Measurements from ENCODE around the gene TNNC1. TPM values are rescaled to one million over a fixed set of nuclear protein-coding genes. Genes with fewer than 3 reads are reported as not detected.

TNNC1 gene
- total and polyA plus RNA-seq, 2 donors (not counting 1 experiment from before 2014, with no cell fraction given): 1.1 to 5.4 TPM

GRCh38 chr3:52469001-52469400, 15.2 kb upstream of the TNNC1 start:
- no peak overlapping the region for H3K27ac ChIP-seq (ENCODE audit: low read length in 2 of 2)
- H3K4me1 ChIP-seq (ENCODE audit: control insufficient read depth in 2 of 2, insufficient read depth in 2 of 2, low read length in 2 of 2): no peaks in the 10 kb centered on the region
- no peak overlapping the region for H3K9ac ChIP-seq (ENCODE audit: low read length)
- no peak overlapping the region for H2AFZ ChIP-seq (ENCODE audit: insufficient read depth, low read depth, low read length, poor library complexity, severe bottlenecking)
- POLR2A ChIA-PET: no interaction called here
- no peaks in the 10 kb centered on the region for H3K27me3 Mint-ChIP-seq
- peaks cover 7 to 49% of the 10 kb centered on the region in 2 experiments for H3K36me3 ChIP-seq (replicated peaks in 1 of 2; ENCODE audit: control extremely low read depth in 1 of 2, control insufficient read depth in 1 of 2, extremely low read depth in 1 of 2, insufficient read depth in 2 of 2, low read length in 1 of 2)
- ATAC-seq (ENCODE audit: low read depth) (no peak), DNase-seq (no peak)
- intact Hi-C loops (cut with micrococcal nuclease): no loop called here
- H3K79me2 ChIP-seq (ENCODE audit: control insufficient read depth, insufficient read depth, low read length): peaks cover 21% of the 10 kb centered on the region
- CTCF ChIA-PET: interaction anchor here (1.6 kb wide), 1 partner anchor 8 kb away, joined by 4 read pairs; no protein-coding TSS in a partner anchor
- TF ChIP-seq CTCF (IDR thresholded peaks at IDR 0.05) (no peak), EZH2 (IDR thresholded peaks at IDR 0.05; ENCODE audit: borderline replicate concordance, insufficient read depth, low read depth, low read length, poor library complexity, severe bottlenecking) (no peak)
- H3K27ac Mint-ChIP-seq: no peak overlapping the region
- H3K4me2 ChIP-seq (replicated peaks; ENCODE audit: low read depth, low read length, poor library complexity, severe bottlenecking): no peak overlapping the region
- H3K4me3 Mint-ChIP-seq: no peak overlapping the region
- no peaks in the 10 kb centered on the region for H3K9me3 Mint-ChIP-seq (ENCODE audit: insufficient read depth)
- 100% methylated on average over 2 of the region's 5 CpGs for WGBS (ENCODE audit: insufficient coverage)
- peaks cover 22% of the 10 kb centered on the region for H4K20me1 ChIP-seq (ENCODE audit: control insufficient read depth, insufficient read depth, low read length, poor library complexity, severe bottlenecking)
- H3K4me1 Mint-ChIP-seq: no peaks in the 10 kb centered on the region
- H3K9me3 ChIP-seq (ENCODE audit: control extremely low read depth in 1 of 3, control insufficient read depth in 2 of 3, insufficient read depth in 1 of 3, low read length in 2 of 3): peaks cover 0 to under 1% (median 0%) of the 10 kb centered on the region in 3 donors
- no peaks in the 10 kb centered on the region for H3K27me3 ChIP-seq (replicated peaks in 1 of 4; ENCODE audit: control extremely low read depth in 1 of 4, control insufficient read depth in 3 of 4, insufficient read depth in 4 of 4, low read length in 3 of 4)
- H3K4me3 ChIP-seq (ENCODE audit: control extremely low read depth in 1 of 5, extremely low read depth in 1 of 5, insufficient read depth in 1 of 5, low read depth in 2 of 5, low read length in 4 of 5): no peak overlapping the region

GRCh38 chr3:52468336-52468735, 14.5 kb upstream of the TNNC1 start:
- Histone ChIP-seq H3K36me3 (replicated peaks in 1 of 2; ENCODE audit: control extremely low read depth in 1 of 2, control insufficient read depth in 1 of 2, extremely low read depth in 1 of 2, insufficient read depth in 2 of 2, low read length in 1 of 2) (peaks cover 4 to 44% of the 10 kb centered on the region in 2 experiments), H3K9me3 (ENCODE audit: control extremely low read depth in 1 of 3, control insufficient read depth in 2 of 3, insufficient read depth in 1 of 3, low read length in 2 of 3) (peaks cover 0 to 5% (median 0%) of the 10 kb centered on the region in 3 donors), H3K4me1 (ENCODE audit: control insufficient read depth in 2 of 2, insufficient read depth in 2 of 2, low read length in 2 of 2) (no peaks in the 10 kb centered on the region), H3K9ac (ENCODE audit: low read length) (no peak overlapping the region), H3K4me3 (ENCODE audit: control extremely low read depth in 1 of 5, extremely low read depth in 1 of 5, insufficient read depth in 1 of 5, low read depth in 2 of 5, low read length in 4 of 5) (no peak overlapping the region), H3K27me3 (replicated peaks in 1 of 4; ENCODE audit: control extremely low read depth in 1 of 4, control insufficient read depth in 3 of 4, insufficient read depth in 4 of 4, low read length in 3 of 4) (no peaks in the 10 kb centered on the region), H2AFZ (ENCODE audit: insufficient read depth, low read depth, low read length, poor library complexity, severe bottlenecking) (no peak overlapping the region), H3K4me2 (replicated peaks; ENCODE audit: low read depth, low read length, poor library complexity, severe bottlenecking) (no peak overlapping the region), H3K27ac (ENCODE audit: low read length in 2 of 2) (no peak overlapping the region), H3K79me2 (ENCODE audit: control insufficient read depth, insufficient read depth, low read length) (peaks cover 21% of the 10 kb centered on the region), H4K20me1 (ENCODE audit: control insufficient read depth, insufficient read depth, low read length, poor library complexity, severe bottlenecking) (peaks cover 22% of the 10 kb centered on the region)
- 98% methylated on average over 4 of the region's 9 CpGs for WGBS (ENCODE audit: insufficient coverage)
- Mint-ChIP-seq H3K27me3 (no peaks in the 10 kb centered on the region), H3K4me1 (peaks cover 2% of the 10 kb centered on the region), H3K4me3 (no peak overlapping the region), H3K9me3 (ENCODE audit: insufficient read depth) (no peaks in the 10 kb centered on the region), H3K27ac (no peak overlapping the region)
- no peak for DNase-seq
- ATAC-seq (ENCODE audit: low read depth): no peak
- ChIA-PET CTCF (no interaction called here), POLR2A (interaction anchor here (1.3 kb wide), 1 partner anchor 19 kb away, joined by 4 read pairs; no protein-coding TSS in a partner anchor)
- no peak for TF ChIP-seq EZH2 (IDR thresholded peaks at IDR 0.05; ENCODE audit: borderline replicate concordance, insufficient read depth, low read depth, low read length, poor library complexity, severe bottlenecking)
- no peak for TF ChIP-seq CTCF (IDR thresholded peaks at IDR 0.05)
- intact Hi-C loops (cut with micrococcal nuclease): no loop called here
